K562 (cell line): ENCODE data around the gene DNAH10. TPM values are rescaled to one million over a fixed set of nuclear protein-coding genes. Genes with fewer than 3 reads are reported as not detected.

Experiments
- ATAC-seq: fragments of 200-7000 bp; cut with Tn5 transposase; 3 replicates; pipeline ENCODE4 v1.9.1; 2020; ENCODE audit warnings: moderate library complexity
- BruUV-seq: library from RNA; stranded (reverse); fragments of 400-500 nt; replicated peaks from 2 replicates; lab custom pipeline; 2021; lab: Mats Ljungman, UMichigan
- CTCF ChIA-PET: fragments of 300-600 bp; formaldehyde crosslinking; extraction: SDS; loops from one replicate; lab custom pipeline; 2021; ENCODE audit warnings: low intra/inter-chr PET ratio; lab: Yijun Ruan, JAX
- POLR2A ChIA-PET: fragments of 300-600, 350-650 bp; sonication (Branson Sonifier 250); formaldehyde crosslinking; extraction: SDS; loops from one replicate; lab custom pipeline; 2021; ENCODE audit warnings: antibody characterized with exemption, inconsistent platforms; lab: Yijun Ruan, JAX
- DNase-seq, 4 experiments: peaks; one replicate each; pipeline versions ENCODE4 v3.0.0 to v3.0.0-alpha.2; 2011 to 2018; ENCODE audit warnings: low spot score in 3 of 4, mixed read lengths in 3 of 4; ENCODE audit errors: extremely low read depth in 1 of 4
- FAIRE-seq: peaks from 2 replicates; lab custom pipeline; 2011; peaks lifted over from hg19 to GRCh38; lab: Jason Lieb, UNC
- H2AFZ ChIP-seq: 2 replicates; pipeline ENCODE4 v1.6.0; 2011; ENCODE audit warnings: low read depth, low read length, control low read depth, inconsistent platforms
- H3K27ac ChIP-seq: fragments of 200-600 bp; 3 replicates; pipeline ENCODE4 v1.8.0; 2011; ENCODE audit warnings: low read depth, mild to moderate bottlenecking, control low read depth, inconsistent platforms, low read length, moderate library complexity, mixed read lengths; ENCODE audit errors: extremely low read depth
- H3K27me3 ChIP-seq, 2 experiments: fragments of 300-600 bp in 1 of 2; 2 replicates in 1 of 2; 3 replicates in 1 of 2; pipeline versions ENCODE4 v1.6.0 to v1.8.0; 2011; ENCODE audit warnings: inconsistent platforms in 2 of 2, low read length in 2 of 2, mild to moderate bottlenecking in 1 of 2, mixed read lengths in 1 of 2, moderate library complexity in 1 of 2; ENCODE audit not compliant: control insufficient read depth in 2 of 2, insufficient read depth in 2 of 2
- H3K36me3 ChIP-seq: fragments of 300-600 bp; 3 replicates; pipeline ENCODE4 v1.8.0; 2011; ENCODE audit warnings: mild to moderate bottlenecking, low read length, inconsistent platforms; ENCODE audit not compliant: control insufficient read depth, insufficient read depth
- H3K4me1 ChIP-seq, 2 experiments: fragments of 200-600 bp in 1 of 2; replicated peaks in 1 of 2; 2 replicates in 1 of 2; 3 replicates in 1 of 2; pipeline versions ENCODE4 v1.5.1 to v1.8.0; 2011; ENCODE audit warnings: inconsistent platforms in 2 of 2, low read length in 2 of 2, mild to moderate bottlenecking in 1 of 2, mixed read lengths in 1 of 2, moderate library complexity in 1 of 2; ENCODE audit not compliant: control insufficient read depth in 2 of 2, insufficient read depth in 2 of 2
- H3K4me2 ChIP-seq: 2 replicates; pipeline ENCODE4 v1.6.1; 2011; ENCODE audit warnings: low read length, control low read depth, inconsistent platforms, mixed read lengths; ENCODE audit not compliant: insufficient read depth
- H3K4me3 ChIP-seq: fragments of 200-600 bp; sonication (generic), shearing (Covaris generic); 2 replicates; pipeline ENCODE4 v1.5.1; 2016; ENCODE audit warnings: control low read depth, inconsistent platforms
- H3K79me2 ChIP-seq: fragments of 200-600 bp; 3 replicates; pipeline ENCODE4 v1.8.0; 2011; ENCODE audit warnings: low read length, inconsistent platforms; ENCODE audit not compliant: control insufficient read depth, insufficient read depth
- H3K9ac ChIP-seq, 2 experiments: 2 replicates each; pipeline versions ENCODE4 v1.6.0 to v1.6.1; 2011; ENCODE audit warnings: low read depth in 2 of 2, low read length in 2 of 2, control low read depth in 1 of 2, inconsistent platforms in 1 of 2, mild to moderate bottlenecking in 1 of 2, mixed read lengths in 1 of 2; ENCODE audit not compliant: insufficient read depth in 1 of 2
- H3K9me1 ChIP-seq: one replicate; pipeline ENCODE4 v1.6.0; 2011; ENCODE audit warnings: inconsistent platforms, mild to moderate bottlenecking, low read length, moderate library complexity; ENCODE audit not compliant: control insufficient read depth, insufficient read depth
- H3K9me3 ChIP-seq: replicated peaks from 2 replicates; pipeline ENCODE4 v1.5.1; 2011; ENCODE audit warnings: low read depth, low read length, inconsistent platforms; ENCODE audit not compliant: control insufficient read depth, insufficient read depth
- H4K20me1 ChIP-seq: replicated peaks from 2 replicates; pipeline ENCODE4 v1.6.1; 2011; ENCODE audit warnings: low read length, inconsistent platforms, mixed read lengths; ENCODE audit not compliant: control insufficient read depth, insufficient read depth
- BRD9 ChIP-seq: fragments of 450-650 bp; IDR thresholded peaks from 2 replicates; pipeline ENCODE4 v1.6.1; 2018; ENCODE audit warnings: low read depth; ENCODE audit not compliant: partially characterized antibody
- CBFA2T2 ChIP-seq: fragments of 450-650 bp; conservative IDR thresholded peaks from 2 replicates; pipeline ENCODE4 v1.6.1; 2017; ENCODE audit warnings: mild to moderate bottlenecking
- HEY1 ChIP-seq: fragments of 250-450 bp; sonication (Bioruptor Pico); IDR thresholded peaks from 2 replicates; pipeline ENCODE4 v1.5.0; 2020; ENCODE audit warnings: mild to moderate bottlenecking, moderate library complexity, borderline replicate concordance
- MED1 ChIP-seq: sonication (generic); formaldehyde crosslinking; IDR thresholded peaks from 2 replicates; pipeline ENCODE4 v1.8.1; 2023; ENCODE audit warnings: missing genetic modification reagents, borderline replicate concordance
- MEF2A ChIP-seq: IDR thresholded peaks from 2 replicates; pipeline ENCODE4 v1.6.1; 2011; ENCODE audit warnings: low read depth, mild to moderate bottlenecking, low read length, moderate library complexity; ENCODE audit not compliant: control insufficient read depth
- NONO ChIP-seq, 2 experiments: fragments of 200-400 bp in 1 of 2; fragments of 450-650 bp in 1 of 2; formaldehyde crosslinking in 1 of 2; IDR thresholded peaks; 2 replicates each; pipeline ENCODE4 v1.6.1; 2017; ENCODE audit warnings: low read depth in 2 of 2, mild to moderate bottlenecking in 2 of 2, moderate library complexity in 2 of 2, low read length in 1 of 2
- NR1H2 ChIP-seq: sonication (generic); formaldehyde crosslinking; IDR thresholded peaks from 2 replicates; pipeline ENCODE4 v1.4.0; 2020; ENCODE audit warnings: mild to moderate bottlenecking, missing genetic modification reagents
- RFX7 ChIP-seq: fragments of 250-450 bp; sonication (Bioruptor Pico); IDR thresholded peaks from 2 replicates; pipeline ENCODE4 v1.5.1; 2021; ENCODE audit warnings: mild to moderate bottlenecking
- ZKSCAN8 ChIP-seq: fragments of 200-800 bp; sonication (Bioruptor generic); IDR thresholded peaks from 2 replicates; pipeline ENCODE4 v1.6.1; 2016; ENCODE audit warnings: missing genetic modification characterization, missing compliant biosample characterization
- ZNF143 ChIP-seq: sonication (generic); formaldehyde crosslinking; IDR thresholded peaks from 2 replicates; pipeline ENCODE4 v1.9.0; 2022; ENCODE audit warnings: mild to moderate bottlenecking, missing genetic modification reagents
- WGBS: fragments of 100-300 bp; shearing (Covaris generic); methylation state at CpG from one replicate; pipeline ENCODE4 v1.1.6; 2016; ENCODE audit warnings: low coverage, mixed read lengths; ENCODE audit not compliant: insufficient coverage; ENCODE audit errors: missing lambda C conversion rate; 5-methylcytosine and 5-hydroxymethylcytosine counted together
- in situ Hi-C: fragments of 300-500 bp; cut with MboI; formaldehyde crosslinking; loops from 4 replicates; pipeline ENCODE4 v1.15.0; 2018; ENCODE audit warnings: inconsistent platforms, mixed read lengths
- intact Hi-C: fragments of 100-400 bp; cut with micrococcal nuclease; formaldehyde crosslinking; loops from 2 replicates; pipeline ENCODE4 v1.14.2; 2022
- polyA plus RNA-seq, 8 experiments: library from polyadenylated mRNA; depleted of rRNA in 4 of 8; stranded (reverse) in 5 of 8; unstranded in 3 of 8; fragments of >200 nt; fragmentation: Nextera tagmentation in 2 of 8; fragmentation: Illumina TruSeq in 1 of 8; extraction: Ambion mirVana in 2 of 8; extraction: Trizol in 1 of 8; gene quantifications; 2 replicates each; pipeline versions ENCODE4 v1.2.1 to v1.2.3, GENCODE V29; 2011 to 2014; ENCODE audit warnings: inconsistent platforms in 1 of 8, missing spikeins in 1 of 8
- total RNA-seq, 7 experiments: library from RNA; depleted of rRNA in 6 of 7; stranded (reverse); fragments of >200 nt in 6 of 7; fragmentation: Illumina TruSeq in 2 of 7; extraction: Trizol in 2 of 7; gene quantifications; 2 replicates each; pipeline versions ENCODE4 v1.2.1 to v1.2.3, GENCODE V29; 2011 to 2021; ENCODE audit warnings: low replicate concordance in 1 of 7
- TF ChIP-seq, protein P1 (sequence below): fragments of 450-650 bp; formaldehyde crosslinking; IDR thresholded peaks from 2 replicates; pipeline ENCODE4 v1.4.0; 2022; ENCODE audit warnings: missing genetic modification characterization
- TF ChIP-seq, protein P2 (sequence below): IDR thresholded peaks from 3 replicates; pipeline ENCODE4 v1.6.1; 2011; ENCODE audit warnings: borderline replicate concordance, mild to moderate bottlenecking; ENCODE audit not compliant: insufficient read length, insufficient read depth
- TF ChIP-seq, protein P3 (sequence below): sonication (generic); formaldehyde crosslinking; IDR thresholded peaks from 2 replicates; pipeline ENCODE4 v1.8.0; 2022; ENCODE audit warnings: missing genetic modification reagents, mild to moderate bottlenecking, borderline replicate concordance

The DNAH10 gene
- total and polyA plus RNA-seq, 9 of the 15 experiments (the other 6 are each of a cell fraction or from before 2014, with no cell fraction given), result 0.01 to 0.06 (median 0.04) TPM; not detected in 1

DNA sequence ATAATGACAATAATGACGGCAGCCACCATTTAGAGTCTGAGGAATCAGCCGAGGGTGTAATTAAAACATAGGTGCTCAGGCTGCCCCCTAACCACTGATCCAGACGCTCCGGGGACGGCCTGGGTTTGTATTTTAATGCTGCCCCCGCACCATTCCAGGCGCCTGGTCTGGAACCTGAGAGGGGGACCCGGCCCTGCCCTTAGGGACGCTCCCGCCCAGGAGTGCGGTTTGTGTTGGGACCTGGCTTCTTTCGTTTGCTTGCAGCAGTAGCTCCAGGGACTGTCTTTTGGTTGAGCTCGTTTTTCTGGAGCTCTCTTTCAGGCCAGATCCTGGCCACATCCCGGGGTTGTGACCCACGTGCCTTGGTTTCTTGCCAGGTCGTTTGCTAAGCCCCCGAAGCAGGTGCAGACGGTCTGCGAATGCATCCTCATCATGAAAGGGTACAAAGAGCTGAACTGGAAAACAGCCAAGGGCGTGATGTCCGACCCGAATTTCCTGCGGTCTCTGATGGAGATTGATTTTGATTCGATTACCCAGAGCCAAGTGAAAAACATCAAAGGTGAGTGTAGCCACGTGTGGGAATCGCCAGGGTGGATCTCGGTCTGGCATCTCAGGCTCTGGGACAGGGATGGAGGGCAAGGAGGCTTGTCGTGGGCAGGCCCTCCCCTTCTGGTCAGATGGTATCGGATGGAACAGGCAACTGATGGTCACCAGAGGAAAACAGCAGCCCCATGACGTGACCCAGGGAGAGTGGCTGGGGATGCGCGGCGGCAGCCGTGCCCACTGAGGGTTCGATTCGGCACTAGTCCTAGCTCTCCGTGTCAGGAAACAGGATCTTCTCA lies 147.0 kb downstream of the DNAH10 start (continued):
- TF ChIP-seq, protein P1, sequence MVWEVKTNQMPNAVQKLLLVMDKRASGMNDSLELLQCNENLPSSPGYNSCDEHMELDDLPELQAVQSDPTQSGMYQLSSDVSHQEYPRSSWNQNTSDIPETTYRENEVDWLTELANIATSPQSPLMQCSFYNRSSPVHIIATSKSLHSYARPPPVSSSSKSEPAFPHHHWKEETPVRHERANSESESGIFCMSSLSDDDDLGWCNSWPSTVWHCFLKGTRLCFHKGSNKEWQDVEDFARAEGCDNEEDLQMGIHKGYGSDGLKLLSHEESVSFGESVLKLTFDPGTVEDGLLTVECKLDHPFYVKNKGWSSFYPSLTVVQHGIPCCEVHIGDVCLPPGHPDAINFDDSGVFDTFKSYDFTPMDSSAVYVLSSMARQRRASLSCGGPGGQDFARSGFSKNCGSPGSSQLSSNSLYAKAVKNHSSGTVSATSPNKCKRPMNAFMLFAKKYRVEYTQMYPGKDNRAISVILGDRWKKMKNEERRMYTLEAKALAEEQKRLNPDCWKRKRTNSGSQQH (CRISPR knock-in tag), result no peak

DNA sequence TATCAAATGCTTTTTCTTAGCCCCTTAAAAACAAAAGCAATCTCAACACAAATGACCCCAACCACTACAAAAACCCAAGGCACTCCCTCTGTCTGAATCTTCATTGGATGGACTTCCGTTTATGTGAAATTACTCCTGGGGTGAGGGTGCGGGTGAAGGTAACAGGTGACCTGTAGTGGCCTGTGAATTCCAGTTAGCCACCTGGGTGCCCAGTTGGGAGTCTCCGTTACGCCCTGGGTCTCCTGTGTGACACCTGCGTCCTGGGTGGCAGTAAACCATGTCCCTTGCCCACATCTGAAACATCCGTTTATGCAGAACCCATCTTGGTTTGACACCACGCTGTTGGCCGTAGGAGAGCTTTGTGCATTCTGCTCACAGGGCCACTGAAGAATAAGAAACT lies 148.0 kb downstream of the DNAH10 start:
- ATAC-seq (no peak), FAIRE-seq (no peak), DNase-seq (no peak)
- Histone ChIP-seq H3K4me1 (peaks cover 0 to 8% of the 10 kb centered on the region in 2 experiments; a peak in 2 of 5 replicates), H3K9me3 (no peaks in the 10 kb centered on the region), H3K27ac (no peak overlapping the region), H3K9ac (no peak overlapping the region), H3K36me3 (no peaks in the 10 kb centered on the region), H2AFZ (no peak overlapping the region), H3K9me1 (no peaks in the 10 kb centered on the region), H3K79me2 (no peaks in the 10 kb centered on the region), H4K20me1 (peaks cover 6% of the 10 kb centered on the region; the same call in 1 of the 2 replicates), H3K4me2 (no peak overlapping the region), H3K4me3 (no peak overlapping the region), H3K27me3 (peaks cover 16 to 37% of the 10 kb centered on the region in 2 experiments; a peak in 4 of 5 replicates)
- no TSS peak for BruUV-seq
- intact Hi-C loops (no loop called here), in situ Hi-C loops (no loop called here)
- ChIA-PET POLR2A (interaction anchor here (0.6 to 2.7 kb wide), 5 partner anchors 11 to 27 kb away, joined by 3 to 10 read pairs (median 3); no protein-coding TSS in a partner anchor), CTCF (no interaction called here)
- 13% methylated on average over 8 of the region's 8 CpGs for WGBS
- TF ChIP-seq NR1H2 (CRISPR knock-in tag) (no peak), BRD9 (no peak), MEF2A (no peak), ZKSCAN8 (CRISPR knock-in tag) (no peak), ZNF143 (CRISPR knock-in tag) (no peak), NONO (IDR thresholded peaks at IDR 0.05; ENCODE audit: low read depth in 2 of 2, low read length in 1 of 2) (no peak), RFX7 (CRISPR knock-in tag) (no peak), MED1 (CRISPR knock-in tag) (no peak), CBFA2T2 (no peak), HEY1 (no peak)
- TF ChIP-seq, protein P2, sequence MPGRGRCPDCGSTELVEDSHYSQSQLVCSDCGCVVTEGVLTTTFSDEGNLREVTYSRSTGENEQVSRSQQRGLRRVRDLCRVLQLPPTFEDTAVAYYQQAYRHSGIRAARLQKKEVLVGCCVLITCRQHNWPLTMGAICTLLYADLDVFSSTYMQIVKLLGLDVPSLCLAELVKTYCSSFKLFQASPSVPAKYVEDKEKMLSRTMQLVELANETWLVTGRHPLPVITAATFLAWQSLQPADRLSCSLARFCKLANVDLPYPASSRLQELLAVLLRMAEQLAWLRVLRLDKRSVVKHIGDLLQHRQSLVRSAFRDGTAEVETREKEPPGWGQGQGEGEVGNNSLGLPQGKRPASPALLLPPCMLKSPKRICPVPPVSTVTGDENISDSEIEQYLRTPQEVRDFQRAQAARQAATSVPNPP, result no peak
- TF ChIP-seq, protein P3, sequence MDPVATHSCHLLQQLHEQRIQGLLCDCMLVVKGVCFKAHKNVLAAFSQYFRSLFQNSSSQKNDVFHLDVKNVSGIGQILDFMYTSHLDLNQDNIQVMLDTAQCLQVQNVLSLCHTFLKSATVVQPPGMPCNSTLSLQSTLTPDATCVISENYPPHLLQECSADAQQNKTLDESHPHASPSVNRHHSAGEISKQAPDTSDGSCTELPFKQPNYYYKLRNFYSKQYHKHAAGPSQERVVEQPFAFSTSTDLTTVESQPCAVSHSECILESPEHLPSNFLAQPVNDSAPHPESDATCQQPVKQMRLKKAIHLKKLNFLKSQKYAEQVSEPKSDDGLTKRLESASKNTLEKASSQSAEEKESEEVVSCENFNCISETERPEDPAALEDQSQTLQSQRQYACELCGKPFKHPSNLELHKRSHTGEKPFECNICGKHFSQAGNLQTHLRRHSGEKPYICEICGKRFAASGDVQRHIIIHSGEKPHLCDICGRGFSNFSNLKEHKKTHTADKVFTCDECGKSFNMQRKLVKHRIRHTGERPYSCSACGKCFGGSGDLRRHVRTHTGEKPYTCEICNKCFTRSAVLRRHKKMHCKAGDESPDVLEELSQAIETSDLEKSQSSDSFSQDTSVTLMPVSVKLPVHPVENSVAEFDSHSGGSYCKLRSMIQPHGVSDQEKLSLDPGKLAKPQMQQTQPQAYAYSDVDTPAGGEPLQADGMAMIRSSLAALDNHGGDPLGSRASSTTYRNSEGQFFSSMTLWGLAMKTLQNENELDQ (CRISPR knock-in tag), result no peak
